Trophoblast cell (in vitro differentiated cells and primary cell): Measurements from ENCODE around the gene NHSL1.

Experiments used
- DNase-seq, 2 donors: peaks; one replicate each; pipeline ENCODE4 v3.0.0-alpha.2; 2016
- H2AFZ ChIP-seq: 2 replicates; pipeline ENCODE4 v1.6.1; 2013; ENCODE audit warnings: low read length, moderate library complexity, mild to moderate bottlenecking; ENCODE audit not compliant: insufficient read depth, poor library complexity
- H2AK5ac ChIP-seq: 2 replicates; pipeline ENCODE4 v1.6.1; 2013; ENCODE audit warnings: mild to moderate bottlenecking, low read length
- H2BK120ac ChIP-seq: 2 replicates; pipeline ENCODE4 v1.6.1; 2013; ENCODE audit warnings: low read length, mild to moderate bottlenecking, moderate library complexity; ENCODE audit not compliant: insufficient read depth, poor library complexity
- H2BK12ac ChIP-seq: 2 replicates; pipeline ENCODE4 v1.6.1; 2013; ENCODE audit warnings: mild to moderate bottlenecking, low read length, moderate library complexity
- H2BK5ac ChIP-seq: 2 replicates; pipeline ENCODE4 v1.6.1; 2013; ENCODE audit warnings: low read length, low read depth, moderate library complexity, mild to moderate bottlenecking; ENCODE audit not compliant: poor library complexity
- H3K14ac ChIP-seq: 2 replicates; pipeline ENCODE4 v1.6.1; 2013; ENCODE audit warnings: mild to moderate bottlenecking, low read length
- H3K18ac ChIP-seq: 2 replicates; pipeline ENCODE4 v1.6.1; 2013; ENCODE audit warnings: mild to moderate bottlenecking, low read length
- H3K23ac ChIP-seq: 2 replicates; pipeline ENCODE4 v1.6.1; 2013; ENCODE audit warnings: low read length
- H3K27ac ChIP-seq: 2 replicates; pipeline ENCODE4 v1.5.1; 2013; ENCODE audit warnings: low read depth, mild to moderate bottlenecking, inconsistent platforms, low read length, moderate library complexity
- H3K27me3 ChIP-seq: 2 replicates; pipeline ENCODE4 v1.6.1; 2013; ENCODE audit warnings: inconsistent platforms, mild to moderate bottlenecking, low read length, moderate library complexity; ENCODE audit not compliant: insufficient read depth
- H3K36me3 ChIP-seq, 2 experiments: 1 replicate in 1 of 2; 2 replicates in 1 of 2; pipeline ENCODE4 v1.6.1; 2013; ENCODE audit warnings: low read length in 2 of 2, mild to moderate bottlenecking in 2 of 2, moderate library complexity in 1 of 2; ENCODE audit not compliant: insufficient read depth in 2 of 2, control insufficient read depth in 1 of 2
- H3K4ac ChIP-seq: 2 replicates; pipeline ENCODE4 v1.6.1; 2013; ENCODE audit warnings: low read depth, mild to moderate bottlenecking, low read length, moderate library complexity
- H3K4me1 ChIP-seq, 2 experiments: 1 replicate in 1 of 2; 2 replicates in 1 of 2; pipeline ENCODE4 v1.6.1; 2013; ENCODE audit warnings: low read length in 2 of 2, mild to moderate bottlenecking in 2 of 2, moderate library complexity in 1 of 2; ENCODE audit not compliant: insufficient read depth in 2 of 2, control insufficient read depth in 1 of 2
- H3K4me2 ChIP-seq: 2 replicates; pipeline ENCODE4 v1.6.1; 2013; ENCODE audit warnings: inconsistent platforms, mild to moderate bottlenecking, low read length, moderate library complexity
- H3K4me3 ChIP-seq: 2 replicates; pipeline ENCODE4 v1.5.1; 2013; ENCODE audit warnings: mild to moderate bottlenecking, low read depth, low read length, inconsistent platforms
- H3K79me1 ChIP-seq: one replicate; pipeline ENCODE4 v1.6.1; 2013; ENCODE audit warnings: low read length
- H3K79me2 ChIP-seq: 2 replicates; pipeline ENCODE4 v1.6.1; 2013; ENCODE audit warnings: low read length, mild to moderate bottlenecking; ENCODE audit not compliant: control insufficient read depth, insufficient read depth, poor library complexity
- H3K9ac ChIP-seq: 2 replicates; pipeline ENCODE4 v1.6.1; 2013; ENCODE audit warnings: mild to moderate bottlenecking, low read length
- H3K9me3 ChIP-seq: 2 replicates; pipeline ENCODE4 v1.6.1; 2013; ENCODE audit warnings: low read depth, mild to moderate bottlenecking, control low read depth, inconsistent platforms, low read length; ENCODE audit not compliant: insufficient read depth
- H4K12ac ChIP-seq: 2 replicates; pipeline ENCODE4 v1.6.1; 2013; ENCODE audit warnings: low read depth, mild to moderate bottlenecking, low read length, moderate library complexity
- H4K8ac ChIP-seq: 2 replicates; pipeline ENCODE4 v1.6.1; 2013; ENCODE audit warnings: low read depth, mild to moderate bottlenecking, low read length, moderate library complexity
- H4K91ac ChIP-seq: one replicate; pipeline ENCODE4 v1.6.1; 2013; ENCODE audit warnings: low read depth, mild to moderate bottlenecking, low read length, moderate library complexity
- WGBS: extraction: QIAGEN DNeasy Blood & Tissue Kit; methylation state at CpG from one replicate; pipeline ENCODE4 v1.1.7; 2013; ENCODE audit warnings: missing lambda C conversion rate; ENCODE audit not compliant: insufficient read length, insufficient coverage; ENCODE audit errors: extremely low coverage; 5-methylcytosine and 5-hydroxymethylcytosine counted together

Gene NHSL1

DNA sequence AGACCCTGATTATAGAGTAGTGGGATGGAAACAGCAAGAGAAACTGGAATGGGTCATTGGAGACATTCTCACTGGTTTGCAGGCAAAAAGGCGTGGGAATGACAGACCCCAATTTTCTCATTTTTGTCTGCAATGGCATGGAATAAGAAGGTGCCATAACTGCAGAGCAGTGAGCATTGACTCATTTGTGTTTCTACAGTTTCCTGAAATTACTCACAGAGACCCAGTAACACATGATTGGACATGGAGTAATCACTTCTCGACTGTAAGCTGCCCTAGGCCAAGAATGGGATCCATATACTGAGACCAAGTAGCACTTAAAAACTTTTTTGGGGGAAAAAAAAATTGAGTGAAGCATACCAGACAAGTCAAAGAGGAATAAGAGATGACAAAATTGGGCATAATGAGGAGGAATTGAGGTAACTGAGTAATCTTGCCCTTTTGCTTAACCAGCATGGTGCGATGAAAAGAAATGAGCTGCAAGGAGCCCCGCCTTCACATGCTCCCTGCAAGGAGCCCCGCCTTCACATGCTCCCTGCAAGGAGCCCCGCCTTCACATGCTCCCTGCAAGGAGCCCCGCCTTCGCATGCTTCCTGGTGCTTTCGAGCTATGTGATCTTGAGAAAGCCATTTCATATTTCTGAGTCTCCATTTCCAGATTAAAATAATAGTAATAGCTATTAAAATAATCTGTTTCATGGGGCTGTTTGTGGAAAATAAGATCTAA, 44.1 kb downstream of the NHSL1 start:
- Histone ChIP-seq H4K8ac (no peak overlapping the region), H3K79me1 (no peaks in the 10 kb centered on the region), H3K36me3 (peaks cover 0 to 2% of the 10 kb centered on the region in 2 experiments), H3K9me3 (no peaks in the 10 kb centered on the region), H3K9ac (no peak overlapping the region), H2AK5ac (no peak overlapping the region), H3K27me3 (no peaks in the 10 kb centered on the region), H3K14ac (no peak overlapping the region), H2BK12ac (no peak overlapping the region), H2AFZ (no peak overlapping the region), H2BK5ac (no peak overlapping the region), H3K18ac (no peak overlapping the region), H3K79me2 (no peaks in the 10 kb centered on the region), H3K4ac (no peak overlapping the region), H4K91ac (no peak overlapping the region), H3K27ac (no peak overlapping the region), H4K12ac (no peak overlapping the region), H3K4me3 (no peak overlapping the region), H3K4me1 (no peaks in the 10 kb centered on the region), H3K4me2 (no peak overlapping the region), H2BK120ac (no peak overlapping the region), H3K23ac (no peak overlapping the region)
- WGBS: no CpG with 5 or more reads among the region's 9 CpGs
- DNase-seq: no peak

DNA sequence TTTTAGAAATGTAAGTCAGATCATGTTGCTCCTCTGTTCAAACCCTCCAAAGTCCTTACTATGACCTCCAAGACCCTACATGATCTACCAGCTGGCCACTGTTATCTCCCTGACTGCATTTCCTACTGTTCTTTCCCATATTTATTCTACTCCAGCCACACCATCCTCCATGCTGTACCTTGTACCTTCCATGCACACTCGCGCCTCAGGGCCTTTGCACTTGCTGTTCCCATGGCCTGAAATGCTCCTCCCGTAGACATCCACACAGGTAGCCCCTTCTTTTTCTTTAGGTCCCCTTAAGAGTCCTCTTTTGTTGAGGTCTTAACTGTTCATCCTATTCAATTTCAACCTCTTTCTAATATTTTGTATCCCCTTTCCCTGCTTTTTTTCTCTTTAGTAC, 48.3 kb downstream of the NHSL1 start:
- H2AK5ac ChIP-seq: no peak overlapping the region
- no peaks in the 10 kb centered on the region for H3K27me3 ChIP-seq
- H4K12ac ChIP-seq: no peak overlapping the region
- peaks cover 2 to 4% of the 10 kb centered on the region in 2 experiments for H3K36me3 ChIP-seq
- H3K9ac ChIP-seq: no peak overlapping the region
- H3K9me3 ChIP-seq: no peaks in the 10 kb centered on the region
- H2BK5ac ChIP-seq: no peak overlapping the region
- H3K27ac ChIP-seq: no peak overlapping the region
- no CpG with 5 or more reads among the region's 3 CpGs for WGBS
- no peak overlapping the region for H3K4me2 ChIP-seq
- no peaks in the 10 kb centered on the region for H3K4me1 ChIP-seq
- no peak overlapping the region for H3K18ac ChIP-seq
- H3K14ac ChIP-seq: no peak overlapping the region
- no peak overlapping the region for H4K8ac ChIP-seq
- H3K23ac ChIP-seq: no peak overlapping the region
- H3K79me1 ChIP-seq: no peaks in the 10 kb centered on the region
- H4K91ac ChIP-seq: no peak overlapping the region
- no peaks in the 10 kb centered on the region for H3K79me2 ChIP-seq
- no peak overlapping the region for H2BK12ac ChIP-seq
- H3K4ac ChIP-seq: no peak overlapping the region
- H2BK120ac ChIP-seq: no peak overlapping the region
- no peak overlapping the region for H2AFZ ChIP-seq
- no peak for DNase-seq
- H3K4me3 ChIP-seq: no peak overlapping the region

DNA sequence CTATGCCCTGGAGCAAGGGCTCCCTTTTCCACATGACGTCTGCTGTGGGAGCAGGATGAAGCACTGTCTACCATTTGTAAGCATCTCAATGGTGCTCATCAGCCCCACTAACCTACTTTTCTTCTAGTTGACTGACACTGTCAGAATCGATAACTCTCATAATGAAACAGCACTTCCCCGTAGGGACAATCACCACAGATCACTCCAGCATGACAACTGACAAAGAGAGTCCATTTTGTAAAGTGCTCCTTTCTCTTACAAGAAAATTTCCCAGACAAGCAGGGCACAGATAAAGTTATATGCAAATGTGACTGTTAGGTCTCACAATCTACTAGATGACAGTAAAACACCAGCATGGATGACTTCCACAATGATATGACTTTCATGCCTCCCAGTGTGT, 48.8 kb downstream of the NHSL1 start:
- no peak overlapping the region for H3K9ac ChIP-seq
- H2BK12ac ChIP-seq: no peak overlapping the region
- H3K79me1 ChIP-seq: no peaks in the 10 kb centered on the region
- no peak overlapping the region for H2AFZ ChIP-seq
- no peak overlapping the region for H3K27ac ChIP-seq
- no peak overlapping the region for H3K4me2 ChIP-seq
- H4K8ac ChIP-seq: no peak overlapping the region
- no peak overlapping the region for H3K23ac ChIP-seq
- no peak overlapping the region for H3K18ac ChIP-seq
- no peak overlapping the region for H3K14ac ChIP-seq
- no peak overlapping the region for H2BK120ac ChIP-seq
- H3K79me2 ChIP-seq: no peaks in the 10 kb centered on the region
- WGBS: no CpG with 5 or more reads among the region's 3 CpGs
- no peak overlapping the region for H4K91ac ChIP-seq
- no peak overlapping the region for H3K4ac ChIP-seq
- no peak for DNase-seq
- no peak overlapping the region for H3K4me3 ChIP-seq
- peaks cover 2 to 6% of the 10 kb centered on the region in 2 experiments for H3K36me3 ChIP-seq
- no peak overlapping the region for H4K12ac ChIP-seq
- H3K27me3 ChIP-seq: no peaks in the 10 kb centered on the region
- no peak overlapping the region for H2AK5ac ChIP-seq
- no peaks in the 10 kb centered on the region for H3K9me3 ChIP-seq
- no peaks in the 10 kb centered on the region for H3K4me1 ChIP-seq
- H2BK5ac ChIP-seq: no peak overlapping the region

DNA sequence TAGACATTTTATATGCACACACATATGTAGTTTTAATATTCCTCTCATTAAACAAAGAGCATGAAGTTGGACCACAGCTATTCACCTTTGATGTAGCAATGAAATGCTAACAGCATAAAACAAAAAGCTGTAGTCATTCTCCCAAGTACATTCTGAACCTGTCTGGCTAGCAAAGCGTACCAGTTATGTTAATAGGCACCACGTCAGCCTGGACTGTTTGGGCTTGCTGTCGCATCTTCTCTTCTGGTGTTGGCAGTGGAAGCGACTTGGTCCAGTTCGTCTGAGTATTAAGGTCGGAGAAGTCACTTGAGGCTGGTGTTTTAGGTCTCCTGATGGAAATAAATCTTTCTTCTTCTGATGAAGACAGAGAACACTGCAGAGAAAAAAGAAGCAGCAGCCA, 52.5 kb downstream of the NHSL1 start:
- Histone ChIP-seq H4K91ac (no peak overlapping the region), H3K4me3 (no peak overlapping the region), H4K8ac (no peak overlapping the region), H3K18ac (no peak overlapping the region), H2AFZ (no peak overlapping the region), H3K4ac (no peak overlapping the region), H4K12ac (no peak overlapping the region), H3K27me3 (no peaks in the 10 kb centered on the region), H3K9me3 (no peaks in the 10 kb centered on the region), H2BK12ac (no peak overlapping the region), H2BK120ac (no peak overlapping the region), H3K27ac (no peak overlapping the region), H3K23ac (no peak overlapping the region), H2BK5ac (no peak overlapping the region), H3K36me3 (peaks cover 3 to 8% of the 10 kb centered on the region in 2 experiments), H3K14ac (no peak overlapping the region), H3K79me2 (no peaks in the 10 kb centered on the region), H3K4me1 (no peaks in the 10 kb centered on the region), H3K79me1 (no peaks in the 10 kb centered on the region), H3K4me2 (no peak overlapping the region), H2AK5ac (no peak overlapping the region), H3K9ac (no peak overlapping the region)
- DNase-seq: no peak
- WGBS: no CpG with 5 or more reads among the region's 6 CpGs
